ENCODE measurements around the gene LFNG.
A peak's percentile ranks its signal among the peaks of the same experiment; 100 is the strongest.

LFNG gene

DNA sequence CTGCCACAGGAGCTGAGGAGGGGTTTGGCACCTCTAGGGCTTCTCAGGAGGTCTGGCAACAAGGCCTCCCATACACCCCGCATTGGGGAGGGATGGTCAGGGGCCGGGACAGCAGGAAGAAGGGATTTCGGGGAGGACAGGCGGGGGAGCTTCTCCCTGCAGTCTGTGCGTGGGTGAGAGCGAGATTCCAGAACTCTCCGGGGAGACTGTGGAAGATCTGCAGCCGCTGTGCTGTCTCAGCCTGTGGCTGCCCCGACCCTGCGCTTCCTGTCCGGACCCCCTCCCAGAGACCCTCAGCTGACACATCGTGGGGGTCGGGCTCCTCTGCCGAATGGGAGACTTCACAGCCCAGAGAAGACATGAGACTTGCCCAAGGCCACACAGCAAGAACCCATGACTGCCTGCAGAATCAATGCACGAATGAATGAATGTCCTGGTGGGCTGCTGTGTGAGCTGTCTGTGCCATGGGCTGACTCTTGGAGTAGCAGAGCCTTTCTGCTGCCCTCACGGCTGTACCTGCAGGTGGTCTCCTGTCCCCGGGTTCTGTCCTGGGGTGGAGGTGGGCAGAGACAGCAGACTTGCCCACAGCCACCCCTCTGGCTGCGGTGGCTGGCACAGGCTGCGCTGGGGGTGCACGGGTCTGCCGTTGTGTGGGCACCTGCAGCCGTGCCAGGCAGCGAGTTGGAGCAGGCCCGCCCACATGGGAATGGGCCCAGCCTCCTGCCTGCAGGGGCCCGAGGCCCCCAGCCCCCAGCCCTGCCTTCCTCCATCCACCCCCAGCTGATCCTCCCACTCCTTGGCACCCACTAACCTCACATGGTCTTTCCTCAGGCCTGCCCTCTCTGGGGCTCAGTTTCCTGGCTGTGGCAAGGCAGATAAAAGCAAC lies 16.3 kb upstream of the LFNG start:
- DNase-seq (ENCODE audit: low read depth) = no peak

- DNase-seq (ENCODE audit: low read depth) = no peak
Measured at GRCh38 chr7:2504128-2504888, 15.3 kb upstream of the LFNG start.

DNA sequence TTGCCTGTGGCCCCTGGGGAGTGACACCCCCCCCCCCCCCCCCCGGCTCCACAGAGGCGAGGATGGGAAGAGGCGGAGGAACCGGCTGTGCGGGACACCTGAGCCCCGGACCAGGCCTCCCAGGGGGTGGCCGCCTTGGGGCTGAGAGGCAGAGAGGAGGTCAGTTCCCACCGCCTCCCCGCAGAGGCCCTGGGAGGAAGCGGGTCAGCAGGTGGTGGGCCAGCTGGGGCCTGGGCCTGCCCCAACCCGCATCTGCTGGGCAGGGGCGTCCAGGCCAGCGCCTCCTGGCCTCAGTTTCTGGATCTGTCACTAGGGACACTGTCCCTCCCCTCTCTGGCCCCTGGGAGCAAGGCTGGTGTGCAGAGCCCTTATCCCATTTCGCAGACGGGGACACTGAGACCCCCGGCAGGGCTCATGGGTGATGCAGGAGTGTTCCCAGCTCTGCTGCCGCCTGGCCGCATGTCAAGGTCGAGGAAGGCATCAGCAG lies 14.6 kb upstream of the LFNG start:
- DNase-seq (ENCODE audit: low read depth) = no peak

DNA sequence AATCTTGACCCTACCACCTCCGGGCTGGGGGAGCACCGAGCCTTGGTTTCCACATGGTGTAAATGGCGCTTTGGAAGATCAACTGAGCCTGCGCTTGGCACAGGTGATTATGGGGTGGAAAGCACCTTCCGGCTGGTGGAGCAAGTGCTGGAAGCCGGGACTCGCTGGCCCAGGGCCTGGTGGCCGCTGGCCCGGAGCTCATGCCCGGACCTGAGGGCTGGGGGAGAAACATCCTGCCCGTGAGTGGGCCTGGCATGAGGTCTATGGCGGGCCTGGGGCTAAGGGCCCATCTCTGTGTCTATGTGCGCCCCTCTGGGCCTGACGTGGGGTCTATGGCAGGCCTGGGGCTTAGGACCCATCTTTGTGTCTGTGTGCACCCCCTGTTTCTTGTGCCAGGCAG lies 14.2 kb upstream of the LFNG start:
- no peak for DNase-seq (ENCODE audit: low read depth)

DNA sequence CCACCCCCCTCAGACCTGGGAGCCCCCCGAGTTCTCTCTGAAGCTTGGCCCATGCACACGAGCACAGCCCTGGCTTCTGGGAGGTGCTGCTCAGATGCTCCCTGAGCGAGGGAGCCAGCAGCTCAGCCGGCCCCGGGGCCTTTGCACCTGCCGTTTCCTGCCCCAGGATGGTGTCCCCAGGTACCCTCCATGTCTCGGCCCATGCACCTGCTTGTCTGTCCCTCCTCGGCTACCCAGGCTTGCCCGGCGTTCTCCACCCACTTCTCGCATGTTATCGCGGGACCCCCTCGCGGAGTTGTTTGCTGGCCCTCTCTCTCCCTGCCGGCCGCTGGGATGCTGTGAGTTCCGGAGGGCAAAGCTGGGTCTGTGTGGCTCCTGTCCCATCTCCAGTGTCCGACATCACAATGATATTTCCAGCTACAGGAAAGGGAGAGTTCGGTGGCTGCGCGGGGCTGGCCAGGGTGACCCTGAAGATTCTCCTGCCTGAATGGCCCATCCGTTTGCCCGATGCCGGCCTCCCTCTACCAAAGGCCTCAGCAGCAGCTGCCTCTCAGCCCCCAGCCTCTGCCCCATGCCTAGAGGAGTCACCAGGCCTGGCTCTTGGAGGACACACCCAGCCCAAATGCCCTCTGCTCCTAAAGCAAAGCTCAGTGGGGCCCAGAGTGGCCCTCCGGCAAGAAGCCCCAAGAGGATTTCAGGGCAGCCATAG lies 12.2 kb upstream of the LFNG start:
- no peak for DNase-seq (ENCODE audit: low read depth)

- DNase-seq (ENCODE audit: low read depth) = no peak
Measured at GRCh38 chr7:2507917-2508306, 11.7 kb upstream of the LFNG start.

DNA sequence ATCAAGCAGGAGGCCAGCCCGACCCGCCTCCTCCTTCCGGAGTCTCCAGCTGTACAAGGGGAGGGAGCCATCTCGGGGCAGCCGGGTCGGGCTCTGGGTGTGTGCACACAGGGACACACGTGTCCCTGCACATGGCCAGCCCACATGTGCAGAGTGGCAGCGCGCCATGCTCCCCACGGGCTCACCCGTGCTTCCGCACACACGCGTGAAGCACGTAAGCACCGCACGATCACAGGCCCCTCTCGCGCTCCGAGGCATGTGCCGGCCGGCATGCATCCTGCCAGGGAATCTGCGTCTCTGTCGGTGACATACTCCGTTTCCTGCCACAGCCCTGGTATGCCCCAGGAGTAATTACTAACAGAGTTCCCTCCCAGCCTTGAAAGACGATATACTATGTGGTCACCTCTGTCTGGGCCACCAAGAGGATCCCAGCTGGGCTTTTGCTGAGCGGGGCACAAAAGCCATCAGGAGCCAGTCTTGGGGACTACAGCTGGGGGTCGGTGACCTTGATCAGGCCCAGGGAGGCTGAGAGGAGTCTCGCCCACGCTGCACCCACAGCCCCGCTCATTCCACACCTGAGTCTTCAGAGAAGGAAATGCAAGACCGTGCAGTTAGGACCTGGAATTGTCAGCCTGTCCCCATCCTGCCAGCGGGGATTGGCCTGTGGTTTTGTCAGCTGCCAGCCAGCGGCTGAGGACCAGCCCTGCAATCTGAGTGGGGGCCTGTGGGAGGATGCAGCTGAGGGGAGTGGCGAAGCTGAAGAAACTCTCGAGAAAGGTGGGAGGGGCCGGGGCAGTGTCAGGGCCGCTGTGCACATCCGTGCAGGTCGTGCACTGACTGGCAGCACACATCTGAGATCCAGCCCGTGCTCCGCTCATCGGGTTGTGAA lies 11.0 kb upstream of the LFNG start:
- no peak for DNase-seq (ENCODE audit: low read depth)

DNA sequence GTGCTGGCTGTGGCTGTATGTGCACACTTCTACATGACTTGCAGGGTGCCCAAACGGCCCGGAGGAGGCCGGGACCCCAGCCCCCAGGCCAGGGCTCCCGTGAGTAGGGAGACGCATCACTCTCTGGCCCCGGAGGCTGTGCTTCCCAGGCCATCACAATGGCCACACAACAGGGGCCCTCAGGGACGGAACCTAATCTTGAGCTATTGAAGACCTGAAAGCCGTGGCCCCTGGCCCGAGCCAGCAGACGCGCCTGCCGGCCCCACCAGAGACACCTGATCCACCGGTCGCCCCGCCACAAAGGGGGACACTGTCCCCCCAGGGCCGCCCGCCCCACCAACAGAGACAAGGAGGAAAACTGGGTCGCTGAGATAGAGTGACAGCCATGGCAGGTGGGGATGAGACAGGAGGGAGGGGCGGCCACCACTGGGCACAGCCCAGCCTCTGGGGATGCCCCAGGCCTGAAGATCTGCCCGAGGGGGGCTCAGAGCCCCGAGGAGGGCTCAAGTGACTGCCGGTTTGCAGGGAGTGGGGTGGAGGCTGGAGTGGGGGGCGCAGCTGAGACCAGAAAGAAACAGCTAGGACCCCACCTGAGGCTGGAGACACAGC lies 10.2 kb upstream of the LFNG start:
- DNase-seq (ENCODE audit: low read depth) = no peak

GRCh38 chr7:2510130-2510776 lies 9.3 kb upstream of the LFNG start:
- DNase-seq (ENCODE audit: low read depth) = no peak

- no peak for DNase-seq (ENCODE audit: low read depth)
Measured at GRCh38 chr7:2510909-2511768, 8.4 kb upstream of the LFNG start.

- DNase-seq (ENCODE audit: low read depth) = no peak
Measured at GRCh38 chr7:2511769-2512168, 7.8 kb upstream of the LFNG start.

DNA sequence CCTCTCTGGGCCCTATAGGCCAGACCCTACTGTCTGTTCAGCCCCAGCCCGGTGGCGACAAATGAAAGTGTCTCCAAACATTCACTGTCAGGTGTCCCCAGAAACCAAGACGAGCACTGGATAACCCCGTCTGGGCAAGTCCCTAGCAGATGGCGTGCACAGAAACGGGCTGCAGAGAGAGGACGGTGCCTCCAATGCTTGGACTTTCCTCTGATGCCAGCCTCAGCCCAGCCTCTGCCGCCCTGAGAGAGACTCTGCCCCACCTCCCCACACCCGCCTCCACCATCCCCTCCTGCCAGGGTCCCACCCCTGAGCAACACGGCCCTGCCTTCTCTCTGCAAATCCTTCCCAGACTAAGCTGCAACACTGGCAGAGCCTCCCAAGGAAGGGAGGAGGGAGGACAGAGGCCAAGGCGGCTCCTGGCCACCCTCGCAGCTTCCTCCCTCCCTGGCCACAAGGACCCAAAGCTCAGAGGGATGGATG lies 7.4 kb upstream of the LFNG start:
- no peak for DNase-seq (ENCODE audit: low read depth)

DNA sequence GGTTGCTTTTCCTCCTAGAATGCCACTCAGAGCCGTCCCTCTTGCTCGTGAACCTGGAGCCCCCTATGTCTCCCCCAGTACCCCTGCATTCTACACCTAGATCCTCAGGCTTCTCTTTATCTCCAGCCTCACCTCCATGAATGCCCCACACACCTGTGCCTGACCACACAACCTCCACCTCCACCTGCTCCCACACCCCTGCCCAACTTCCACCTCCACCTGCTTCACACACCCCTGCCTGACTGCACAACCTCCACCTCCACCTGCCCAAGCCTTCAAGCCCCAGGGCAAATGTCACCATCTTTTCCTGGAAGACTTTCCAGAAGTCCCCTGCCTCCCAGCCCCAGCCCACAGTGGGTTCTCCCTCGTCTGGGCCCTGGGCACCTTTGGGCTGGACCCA lies 6.9 kb upstream of the LFNG start:
- DNase-seq (ENCODE audit: low read depth) = no peak

DNA sequence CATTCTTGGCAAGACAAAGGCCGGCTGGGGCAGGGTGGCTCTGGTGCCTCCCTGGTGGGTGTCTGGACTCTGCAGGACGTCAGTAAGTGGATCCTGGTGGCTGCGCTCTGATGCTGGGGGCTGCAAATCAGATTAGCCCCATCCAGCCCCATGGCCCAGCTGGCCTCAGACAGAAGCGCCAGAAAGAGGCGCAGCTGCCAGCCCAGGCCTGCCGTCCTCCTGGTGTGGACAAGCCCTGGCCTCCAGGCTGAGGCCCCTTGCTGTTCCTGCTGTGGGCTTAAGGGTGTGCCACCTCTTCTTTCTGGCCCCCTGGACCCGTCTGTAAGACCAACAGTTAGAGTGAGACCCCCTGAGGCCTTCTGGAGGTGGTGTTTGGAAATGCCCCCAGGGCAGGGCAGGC lies 5.9 kb upstream of the LFNG start:
- DNase-seq (ENCODE audit: low read depth) = no peak

- no peak for DNase-seq (ENCODE audit: low read depth)
Measured at GRCh38 chr7:2514473-2515423, 4.8 kb upstream of the LFNG start.

- DNase-seq (ENCODE audit: low read depth) = no peak
Measured at GRCh38 chr7:2515424-2516193, 4.0 kb upstream of the LFNG start.

GRCh38 chr7:2516194-2516555 lies 3.4 kb upstream of the LFNG start:
- no peak for DNase-seq (ENCODE audit: low read depth)

DNA sequence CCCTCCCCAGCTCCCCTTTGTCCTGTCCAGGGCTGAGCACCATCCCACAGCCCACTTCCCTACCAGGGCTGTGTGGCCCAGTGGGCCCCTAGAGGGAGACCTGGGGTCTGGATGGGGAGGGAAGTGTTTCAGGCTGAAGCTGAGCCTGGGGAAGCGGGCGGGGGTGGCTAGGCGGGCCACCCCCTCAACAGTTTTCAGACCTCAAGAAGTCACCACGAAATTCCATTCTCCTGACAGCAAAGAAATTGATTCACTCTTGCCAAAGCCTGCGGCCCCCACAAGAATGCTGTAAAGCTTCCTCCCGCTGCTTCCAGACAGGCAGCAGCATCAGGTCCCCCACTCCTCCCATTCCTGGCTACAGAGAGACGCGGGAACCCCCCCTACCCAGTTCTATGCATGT lies 2.5 kb upstream of the LFNG start:
- DNase-seq (ENCODE audit: low read depth) = peak; percentile 89

All from HS-5 (cell line).